Measurements from ENCODE around the gene GPX2.

Gene GPX2

GRCh38 chr14:64938972-64939816 lies 3.4 kb downstream of the GPX2 start:
- no peak for TF ChIP-seq CTCF (IDR thresholded peaks at IDR 0.05; ENCODE audit: low read length)
- TF ChIP-seq EZH2 (IDR thresholded peaks at IDR 0.05; ENCODE audit: borderline replicate concordance, low read length): no peak
- Histone ChIP-seq H4K20me1 (ENCODE audit: insufficient read depth, low read length) (no peaks in the 10 kb centered on the region), H3K9me2 (ENCODE audit: low read depth, low read length) (no peaks in the 10 kb centered on the region), H3K4me1 (ENCODE audit: insufficient read depth, low read length, severe bottlenecking) (no peaks in the 10 kb centered on the region), H3K4me3 (ENCODE audit: low read depth, low read length, poor library complexity, severe bottlenecking) (no peak overlapping the region), H3F3A (ENCODE audit: insufficient read depth, low read length) (no peaks in the 10 kb centered on the region), H3K9me3 (ENCODE audit: low read length) (no peaks in the 10 kb centered on the region), H3K27me3 (ENCODE audit: insufficient read depth, low read length) (no peaks in the 10 kb centered on the region), H3K9ac (ENCODE audit: low read length) (no peak overlapping the region), H3K36me3 (ENCODE audit: insufficient read depth, low read length) (peaks cover 43% of the 10 kb centered on the region; the same call in 1 of the 2 replicates), H3K27ac (ENCODE audit: low read depth, low read length, poor library complexity, severe bottlenecking) (no peak overlapping the region), H2AFZ (ENCODE audit: low read length) (no peak overlapping the region), H3K4me2 (ENCODE audit: low read length) (no peak overlapping the region), H3K79me2 (ENCODE audit: insufficient read depth, low read length) (no peaks in the 10 kb centered on the region)

DNA sequence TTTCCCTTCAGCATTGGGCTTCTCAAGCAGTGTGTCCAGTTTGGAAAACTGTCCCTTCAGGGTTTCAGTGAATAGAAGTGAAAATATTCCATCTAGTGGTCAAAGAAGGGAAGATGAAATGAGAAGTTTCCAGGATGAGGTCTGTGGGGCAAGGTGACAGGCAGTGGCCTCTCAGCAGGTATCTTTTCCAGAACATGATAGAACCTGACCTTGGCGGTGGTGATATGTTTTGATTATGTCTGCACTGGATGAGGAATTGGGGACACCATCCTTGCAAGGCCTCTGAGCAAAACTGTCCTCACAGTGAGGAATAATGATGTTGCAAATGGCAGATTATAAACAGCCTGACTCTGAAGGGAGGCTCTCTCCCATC lies 4.7 kb downstream of the GPX2 start:
- Histone ChIP-seq H2AFZ (ENCODE audit: low read length) (no peak overlapping the region), H3K27ac (ENCODE audit: low read depth, low read length, poor library complexity, severe bottlenecking) (no peak overlapping the region), H3K36me3 (ENCODE audit: insufficient read depth, low read length) (peaks cover 47% of the 10 kb centered on the region), H3K4me1 (ENCODE audit: insufficient read depth, low read length, severe bottlenecking) (no peaks in the 10 kb centered on the region), H4K20me1 (ENCODE audit: insufficient read depth, low read length) (no peaks in the 10 kb centered on the region), H3F3A (ENCODE audit: insufficient read depth, low read length) (no peaks in the 10 kb centered on the region), H3K9me2 (ENCODE audit: low read depth, low read length) (no peaks in the 10 kb centered on the region), H3K9ac (ENCODE audit: low read length) (no peak overlapping the region), H3K9me3 (ENCODE audit: low read length) (no peaks in the 10 kb centered on the region), H3K4me2 (ENCODE audit: low read length) (no peak overlapping the region), H3K4me3 (ENCODE audit: low read depth, low read length, poor library complexity, severe bottlenecking) (no peak overlapping the region), H3K27me3 (ENCODE audit: insufficient read depth, low read length) (no peaks in the 10 kb centered on the region), H3K79me2 (ENCODE audit: insufficient read depth, low read length) (no peaks in the 10 kb centered on the region)
- TF ChIP-seq CTCF (IDR thresholded peaks at IDR 0.05; ENCODE audit: low read length) (no peak; the same call in 1 of the 2 replicates), EZH2 (IDR thresholded peaks at IDR 0.05; ENCODE audit: borderline replicate concordance, low read length) (no peak)

- no peaks in the 10 kb centered on the region for H3K9me2 ChIP-seq (ENCODE audit: low read depth, low read length)
- H4K20me1 ChIP-seq (ENCODE audit: insufficient read depth, low read length): no peaks in the 10 kb centered on the region
- no peaks in the 10 kb centered on the region for H3K9me3 ChIP-seq (ENCODE audit: low read length)
- no peaks in the 10 kb centered on the region for H3K27me3 ChIP-seq (ENCODE audit: insufficient read depth, low read length)
- no peak overlapping the region for H2AFZ ChIP-seq (ENCODE audit: low read length)
- H3K79me2 ChIP-seq (ENCODE audit: insufficient read depth, low read length): no peaks in the 10 kb centered on the region
- no peak for TF ChIP-seq CTCF (IDR thresholded peaks at IDR 0.05; ENCODE audit: low read length)
- H3K27ac ChIP-seq (ENCODE audit: low read depth, low read length, poor library complexity, severe bottlenecking): no peak overlapping the region
- H3K9ac ChIP-seq (ENCODE audit: low read length): no peak overlapping the region
- no peaks in the 10 kb centered on the region for H3F3A ChIP-seq (ENCODE audit: insufficient read depth, low read length)
- no peak overlapping the region for H3K4me2 ChIP-seq (ENCODE audit: low read length)
- H3K4me3 ChIP-seq (ENCODE audit: low read depth, low read length, poor library complexity, severe bottlenecking): no peak overlapping the region
- H3K4me1 ChIP-seq (ENCODE audit: insufficient read depth, low read length, severe bottlenecking): no peaks in the 10 kb centered on the region
- H3K36me3 ChIP-seq (ENCODE audit: insufficient read depth, low read length): peaks cover 52% of the 10 kb centered on the region
Measured at GRCh38 chr14:64937171-64937820, 5.2 kb downstream of the GPX2 start.

All from OCI-LY1 (cell line).